Activated effector memory CD4-positive, alpha-beta T cell treated with Interleukin-2 at 50 U/mL for 16 hours (primary cell): ENCODE data around the gene PSAP.
"Not testable (repeated sequence)": the region's sequence is repeated elsewhere in the genome, so short reads cannot be mapped to it uniquely, and the experiment has no call there.

ENCODE experiments used
- DNase-seq: peaks from one replicate; pipeline ENCODE4 v3.0.0-alpha.2; 2020

PSAP gene

DNA sequence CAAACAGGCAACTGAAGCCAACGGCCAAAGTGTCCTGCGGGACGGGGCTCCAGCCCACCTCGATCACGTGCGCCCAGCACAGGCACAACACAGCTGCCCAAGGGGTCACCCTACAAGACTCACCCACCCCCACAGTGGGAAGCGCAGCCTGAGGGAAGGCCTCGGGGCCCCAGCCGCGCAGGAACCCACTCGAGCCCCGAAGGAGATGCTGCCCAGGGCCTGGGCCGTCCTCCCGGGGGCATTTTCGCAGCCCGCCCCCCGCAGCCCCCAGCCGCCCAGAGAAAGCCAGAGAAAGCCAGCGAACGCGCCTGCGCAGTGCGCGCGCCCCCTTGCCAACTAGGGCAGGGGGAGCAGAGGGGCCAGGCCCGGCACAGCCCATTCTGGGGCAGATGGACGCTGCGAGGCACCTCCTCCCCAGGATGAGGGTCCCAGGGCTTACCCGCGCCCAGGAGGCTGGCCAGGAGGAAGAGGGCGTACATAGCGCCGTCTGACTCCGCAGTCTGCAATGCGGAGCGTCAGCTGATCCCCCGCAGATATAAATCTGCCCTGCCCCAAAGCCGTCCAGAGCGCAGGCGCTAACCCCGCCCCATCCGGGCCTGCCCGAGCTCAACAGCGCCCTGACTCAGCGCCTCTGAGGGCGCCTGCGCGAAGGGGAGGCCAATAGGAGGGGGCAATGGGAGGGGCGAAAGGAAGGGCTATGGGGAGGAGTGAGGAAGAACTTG is at the start of gene PSAP:
TSS of gene PSAP (minus strand) at position 509 of the 722 bp plus-strand sequence. CDS start at position 479, 30 bp downstream.
- DNase-seq: peak; percentile 98

DNA sequence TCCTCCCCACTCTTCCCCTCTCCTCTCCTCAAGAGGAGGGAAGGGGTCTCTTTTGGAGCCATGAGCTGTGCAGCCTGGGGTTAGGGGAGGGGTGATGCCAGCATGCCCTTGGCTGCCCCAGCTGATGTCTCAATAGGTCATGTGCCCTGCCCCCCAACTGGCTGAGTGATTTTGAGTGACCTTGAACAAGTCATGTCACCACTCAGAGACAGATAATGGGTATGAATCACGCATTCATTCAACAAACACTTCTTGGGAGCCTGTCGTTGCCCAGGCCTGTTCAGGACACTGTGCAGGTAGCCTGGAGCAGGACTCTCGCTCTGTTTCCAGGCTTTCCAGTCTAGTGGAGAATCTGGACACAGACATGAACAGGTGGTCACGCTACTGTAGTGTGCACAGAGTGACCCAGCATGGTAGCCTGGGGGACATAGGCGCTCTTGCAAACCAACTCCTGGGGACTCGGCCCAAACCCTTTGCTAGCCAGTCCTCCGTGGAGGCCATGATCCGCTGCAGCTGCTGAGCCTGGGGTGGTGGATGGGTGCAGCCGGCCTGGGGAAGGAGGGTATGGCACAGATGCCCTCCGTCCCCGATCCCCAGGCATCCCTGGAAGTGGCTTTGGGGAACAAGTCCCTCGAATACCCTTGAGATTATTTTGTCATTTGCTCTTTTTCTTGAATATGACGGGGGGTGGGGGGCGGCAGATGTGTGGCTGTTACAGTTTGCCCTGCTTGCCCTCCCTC is 49.6 kb upstream of the PSAP start:
- DNase-seq: no peak

DNA sequence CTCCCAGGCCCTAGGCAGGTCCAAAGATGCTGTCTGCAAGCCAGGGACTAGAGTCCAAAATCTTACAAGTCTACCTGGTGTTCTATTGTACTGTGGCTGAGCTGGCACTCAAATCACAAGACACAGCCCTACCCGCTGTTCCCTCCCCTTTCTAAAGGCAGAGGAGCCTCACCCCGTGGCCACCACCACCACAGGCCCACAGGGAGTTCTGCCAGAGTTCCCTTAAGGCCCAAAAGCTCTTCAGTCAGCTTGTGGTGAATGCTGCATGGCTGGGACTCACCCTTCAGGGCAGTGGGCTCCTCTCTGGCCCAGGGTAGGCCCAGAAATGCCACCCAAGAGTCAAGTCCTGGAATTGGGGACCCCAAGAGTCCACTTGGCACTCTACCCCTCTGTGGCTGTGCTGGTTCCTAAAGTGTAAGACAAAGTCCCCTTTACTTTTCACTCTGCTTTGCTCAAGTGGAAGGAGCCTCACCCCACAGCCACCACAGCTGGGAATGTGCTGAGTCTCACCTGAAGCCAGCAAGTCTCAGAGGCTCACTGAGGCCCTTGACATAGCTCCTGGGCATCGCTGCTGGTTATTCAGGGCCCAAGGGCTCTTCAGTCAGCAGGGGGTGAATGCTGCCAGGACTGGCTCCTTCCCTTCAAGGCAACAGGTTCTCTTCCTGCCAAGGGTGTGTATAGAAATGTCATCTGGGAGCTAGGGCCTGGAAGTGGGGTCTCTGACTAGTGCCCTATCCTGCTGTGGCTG is 48.8 kb upstream of the PSAP start:
- DNase-seq: no peak

DNA sequence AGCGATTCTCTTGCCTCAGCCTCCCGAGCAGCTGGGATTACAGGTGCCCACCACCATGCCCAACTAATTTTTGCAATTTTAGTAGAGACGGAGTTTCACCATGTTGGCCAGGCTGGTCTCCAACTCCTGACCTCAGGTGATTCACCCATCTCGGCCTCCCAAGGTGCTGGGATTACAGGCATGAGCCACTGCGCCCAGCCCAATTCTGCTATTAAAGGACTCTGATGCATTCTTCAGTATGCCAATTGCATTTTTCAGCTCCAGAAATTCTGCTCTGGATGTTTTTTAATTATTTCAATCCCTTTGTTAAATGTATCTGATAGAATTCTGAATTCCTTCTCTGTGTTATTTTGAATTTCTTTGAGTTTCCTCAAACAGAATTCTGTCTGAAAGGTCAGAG is 47.3 kb upstream of the PSAP start:
- not testable (repeated sequence) for DNase-seq

DNA sequence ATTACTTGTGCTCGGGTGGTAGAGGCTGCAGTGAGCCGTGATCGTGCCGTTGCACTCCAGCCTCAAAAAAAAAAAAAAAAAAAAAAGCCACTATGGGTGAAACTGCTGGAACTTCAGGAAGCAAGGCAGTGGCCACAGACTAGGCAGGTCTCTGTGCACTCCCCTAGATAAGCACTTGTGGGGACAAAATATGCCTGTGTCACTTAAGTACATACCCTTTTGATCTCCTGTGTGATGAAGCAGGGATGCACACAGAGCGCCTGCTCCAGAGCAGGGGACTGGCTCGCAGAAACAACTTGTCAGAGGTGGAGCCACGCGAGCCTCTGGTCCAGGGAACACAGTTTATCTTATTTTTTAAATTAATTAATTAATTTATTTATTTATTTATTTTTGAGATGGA is 42.9 kb upstream of the PSAP start:
- no peak for DNase-seq

DNA sequence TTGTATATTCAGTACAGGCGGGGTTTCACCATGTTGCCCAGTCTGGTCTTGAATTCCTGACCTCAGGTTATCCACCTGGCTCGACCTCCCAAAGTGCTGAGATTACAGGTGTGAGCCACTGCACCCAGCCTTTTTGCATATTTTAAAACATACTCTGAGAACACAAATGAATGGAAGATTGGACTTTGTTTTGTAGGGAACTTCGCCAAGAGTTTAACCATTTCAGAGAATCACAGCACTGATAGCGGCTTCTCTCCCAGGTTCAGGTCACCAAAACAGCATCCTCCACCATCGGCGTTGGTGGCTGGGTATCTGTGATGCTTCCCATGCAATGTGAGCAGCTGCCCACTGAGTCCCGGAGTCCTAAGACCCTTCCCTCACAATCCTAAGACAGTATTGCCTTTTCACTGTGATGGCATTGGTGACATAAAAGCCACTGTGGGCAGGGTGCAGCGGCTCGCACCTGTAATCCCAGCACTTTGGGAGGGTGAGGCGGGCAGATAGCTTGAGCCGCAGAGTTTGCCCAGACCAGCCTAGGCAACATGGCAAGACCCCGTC is 42.3 kb upstream of the PSAP start:
- no peak for DNase-seq

DNA sequence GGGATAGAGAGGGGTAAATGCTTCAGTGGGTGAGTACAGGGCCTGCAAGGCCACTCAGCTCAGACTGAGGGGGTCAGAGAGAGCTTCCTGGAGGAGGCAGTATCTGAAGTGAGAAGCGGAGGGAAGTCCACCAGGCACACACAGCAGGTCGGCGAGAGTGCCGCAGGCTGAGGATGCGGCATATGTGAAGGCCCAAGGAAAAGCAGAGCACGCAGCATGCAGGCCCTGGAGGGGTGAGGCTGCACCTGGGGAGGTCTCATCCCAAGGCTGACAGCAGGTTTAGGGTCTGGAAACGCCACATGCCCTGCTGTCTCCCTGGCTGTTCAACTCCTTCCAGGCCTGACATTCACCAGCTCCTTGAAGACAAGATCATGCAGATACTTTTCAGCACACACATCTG is 40.4 kb upstream of the PSAP start:
- no peak for DNase-seq

DNA sequence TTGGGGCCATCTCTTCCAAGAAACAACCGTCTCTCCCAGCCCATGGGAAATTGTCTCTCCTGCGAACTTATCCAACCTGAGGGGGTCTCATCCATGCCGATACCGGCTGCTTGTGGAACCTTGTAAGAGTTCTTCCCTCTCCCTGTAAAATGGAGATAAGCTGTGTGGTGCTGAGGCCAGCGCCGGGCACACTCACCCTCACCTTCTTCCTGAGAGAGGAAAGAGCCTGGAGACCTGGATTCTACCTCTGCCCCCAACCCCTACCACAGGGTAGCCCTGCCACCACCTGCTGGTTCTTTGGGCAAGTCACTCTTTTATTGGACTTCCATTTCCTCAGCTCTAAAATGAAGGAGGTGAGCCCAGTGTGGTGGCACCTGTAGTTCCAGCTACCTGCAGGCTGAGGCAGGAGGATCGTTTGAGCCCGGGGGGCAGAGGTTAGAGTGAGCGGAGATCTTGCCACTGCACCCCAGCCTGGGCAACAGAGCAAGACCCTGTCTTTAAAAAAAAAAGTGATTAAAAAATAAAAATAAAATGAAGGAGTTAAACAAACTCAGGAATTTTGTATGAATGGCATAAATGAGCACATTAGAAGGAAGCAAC is 38.4 kb upstream of the PSAP start:
- no peak for DNase-seq

DNA sequence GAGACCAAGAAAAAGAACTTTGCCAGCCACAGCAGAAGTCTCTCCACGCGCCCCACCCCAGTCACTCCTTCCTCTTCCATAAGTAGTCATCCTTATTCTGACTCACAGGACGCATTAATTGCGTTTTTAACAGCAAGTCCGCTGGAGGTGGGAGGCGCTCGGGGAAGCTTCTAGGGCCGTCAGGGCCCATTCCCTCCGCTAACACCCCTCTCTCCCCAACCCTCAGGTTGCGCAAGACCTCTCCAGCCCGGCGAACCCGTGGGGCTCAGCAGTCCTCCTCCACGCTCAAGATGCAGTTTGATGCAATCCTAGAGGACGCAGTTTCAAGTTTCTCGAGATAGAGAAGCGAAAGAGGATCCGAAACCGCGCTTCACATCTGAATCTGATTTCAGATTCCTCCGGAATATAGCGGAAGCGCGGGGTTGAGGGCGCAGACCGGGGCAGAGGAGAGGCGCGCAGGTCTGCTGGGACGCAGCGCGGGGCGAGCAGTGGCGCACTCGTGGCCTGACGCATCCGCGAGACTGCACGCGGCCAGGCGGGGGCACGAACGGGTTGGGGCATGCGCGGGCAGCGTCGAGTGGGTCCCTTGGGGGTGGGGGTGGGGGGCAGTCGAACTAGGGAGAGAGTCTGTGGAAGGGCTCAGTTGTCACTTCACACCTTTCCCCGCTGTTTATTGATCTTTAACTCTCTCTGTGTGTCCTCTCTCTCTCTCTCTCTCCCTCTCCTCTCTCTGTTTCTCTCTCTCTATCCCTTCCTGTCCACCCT is 37.8 kb upstream of the PSAP start:
- DNase-seq: peak; percentile 14

DNA sequence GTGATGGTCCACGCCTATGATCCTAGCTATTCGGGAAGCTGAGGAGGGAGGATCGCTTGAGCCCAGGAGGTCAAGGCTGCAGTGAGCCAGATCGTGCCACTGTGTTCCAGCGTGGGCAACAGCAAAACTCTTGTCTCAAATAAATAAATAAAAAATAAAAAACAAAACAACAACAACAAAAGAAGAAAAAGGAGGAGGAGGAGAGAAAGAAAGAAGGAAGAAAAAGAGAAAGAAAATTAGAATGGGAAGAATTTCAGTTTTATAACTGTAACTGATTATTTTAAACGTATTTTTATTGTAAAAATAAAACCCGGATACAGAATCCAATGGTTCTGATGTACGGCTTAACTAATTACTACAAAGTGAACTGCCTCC is 37.2 kb upstream of the PSAP start:
- no peak for DNase-seq

DNA sequence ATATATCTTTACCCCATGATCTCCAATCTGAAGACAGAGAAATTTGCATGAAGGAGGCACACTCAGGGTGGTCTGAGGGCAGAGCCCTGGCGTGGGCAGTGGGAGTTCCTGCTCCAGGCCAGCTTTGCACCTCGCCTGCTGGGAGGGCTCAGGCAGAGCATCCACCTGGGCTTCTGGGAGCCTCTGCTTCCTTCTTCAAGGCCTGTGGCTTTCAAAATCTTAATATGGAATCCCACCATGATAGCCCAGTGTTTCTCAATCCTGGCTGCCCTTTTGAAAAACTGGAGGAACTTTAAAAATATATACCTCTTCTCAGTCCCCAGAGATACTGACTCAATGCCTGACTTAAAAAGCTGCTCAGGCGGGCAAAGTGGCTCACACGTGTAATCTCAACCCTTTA is 36.7 kb upstream of the PSAP start:
- no peak for DNase-seq

DNA sequence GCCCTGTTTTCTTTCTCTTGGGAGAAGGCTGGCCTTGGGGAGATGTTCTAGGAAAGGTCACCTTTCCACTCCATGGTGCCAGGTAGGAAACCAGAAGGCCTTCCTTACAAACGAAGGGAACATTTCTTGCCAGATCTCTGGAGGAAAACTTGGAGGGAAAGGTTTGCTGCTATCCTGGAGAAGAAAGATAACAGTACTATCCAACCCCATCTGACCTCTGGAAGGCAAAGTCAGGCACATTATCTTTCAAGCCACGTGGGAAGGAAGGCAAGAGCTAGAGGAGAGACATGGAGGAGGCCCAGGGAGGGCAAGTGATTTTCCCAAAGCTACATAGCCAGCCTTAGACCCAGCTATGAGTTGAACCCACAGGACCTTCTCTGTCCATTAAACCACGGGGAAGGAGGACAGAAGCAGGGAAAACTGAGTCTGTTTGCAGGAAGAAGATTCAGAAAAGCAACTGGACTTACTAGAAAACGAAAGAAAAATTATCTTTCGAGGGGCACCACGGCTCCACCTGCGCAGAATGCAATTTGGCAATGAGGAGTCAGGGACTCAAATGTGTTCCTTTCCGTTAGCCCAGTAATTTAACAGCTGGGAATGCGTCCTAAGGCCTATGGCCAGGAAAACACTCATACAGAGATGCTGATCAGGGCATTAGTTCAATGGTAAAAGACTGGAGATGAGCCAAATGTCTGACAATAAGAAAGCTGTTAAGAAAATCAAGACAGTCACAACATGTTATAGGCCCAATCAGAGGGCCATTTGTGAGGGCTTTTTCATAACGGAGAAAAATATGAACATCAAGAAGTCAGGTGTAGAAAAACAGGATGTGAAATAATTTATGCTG is 32.0 kb upstream of the PSAP start:
- DNase-seq: no peak

DNA sequence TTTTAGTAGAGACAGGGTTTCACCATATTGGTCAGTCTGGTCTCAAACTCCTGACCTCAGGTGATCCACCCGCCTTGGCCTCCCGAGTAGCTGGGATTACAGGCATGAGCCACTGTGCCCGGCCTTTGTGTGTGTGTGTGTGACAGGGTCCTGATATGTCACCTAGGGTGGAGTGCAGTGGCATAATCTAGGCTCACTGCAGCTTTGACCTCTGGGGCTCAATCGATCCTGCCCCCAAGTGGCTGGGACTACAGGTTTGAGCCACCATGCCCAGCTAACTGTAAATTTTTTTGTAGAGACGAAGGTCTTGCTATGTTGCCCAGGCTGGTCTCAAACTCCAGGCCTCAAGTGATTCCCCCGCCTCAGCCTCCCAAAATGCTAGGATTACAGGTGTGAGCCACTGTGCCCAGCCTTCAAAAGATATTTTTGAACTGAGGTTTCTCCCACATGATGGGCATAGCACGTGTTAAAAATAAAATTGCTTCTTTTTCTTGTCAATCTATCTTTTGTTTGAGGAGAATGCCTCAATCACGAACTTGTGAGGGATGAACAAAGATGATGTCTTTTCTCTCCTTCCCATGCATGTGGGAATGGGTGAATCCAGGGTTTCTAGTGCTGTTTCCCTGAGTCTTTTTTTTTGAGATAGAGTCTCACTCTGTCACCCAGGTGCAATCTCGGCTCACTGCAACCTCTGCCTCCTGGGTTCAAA is 30.8 kb upstream of the PSAP start:
- no peak for DNase-seq

DNA sequence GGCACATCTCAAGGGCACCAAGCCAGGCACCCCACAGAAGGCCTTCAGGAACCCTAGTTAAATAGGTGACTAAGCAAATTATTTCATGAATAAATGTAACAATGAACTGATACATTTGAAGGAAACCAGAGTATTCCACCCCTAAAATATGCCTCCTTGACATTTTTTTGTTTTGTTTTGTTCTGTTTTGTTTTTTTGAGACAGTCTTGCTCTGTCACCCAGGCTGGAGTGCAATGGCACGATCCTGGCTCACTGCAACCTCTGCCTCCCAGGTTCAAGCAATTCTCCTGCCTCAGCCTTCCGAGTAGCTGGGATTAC is 30.2 kb upstream of the PSAP start:
- DNase-seq: not testable (repeated sequence)

DNA sequence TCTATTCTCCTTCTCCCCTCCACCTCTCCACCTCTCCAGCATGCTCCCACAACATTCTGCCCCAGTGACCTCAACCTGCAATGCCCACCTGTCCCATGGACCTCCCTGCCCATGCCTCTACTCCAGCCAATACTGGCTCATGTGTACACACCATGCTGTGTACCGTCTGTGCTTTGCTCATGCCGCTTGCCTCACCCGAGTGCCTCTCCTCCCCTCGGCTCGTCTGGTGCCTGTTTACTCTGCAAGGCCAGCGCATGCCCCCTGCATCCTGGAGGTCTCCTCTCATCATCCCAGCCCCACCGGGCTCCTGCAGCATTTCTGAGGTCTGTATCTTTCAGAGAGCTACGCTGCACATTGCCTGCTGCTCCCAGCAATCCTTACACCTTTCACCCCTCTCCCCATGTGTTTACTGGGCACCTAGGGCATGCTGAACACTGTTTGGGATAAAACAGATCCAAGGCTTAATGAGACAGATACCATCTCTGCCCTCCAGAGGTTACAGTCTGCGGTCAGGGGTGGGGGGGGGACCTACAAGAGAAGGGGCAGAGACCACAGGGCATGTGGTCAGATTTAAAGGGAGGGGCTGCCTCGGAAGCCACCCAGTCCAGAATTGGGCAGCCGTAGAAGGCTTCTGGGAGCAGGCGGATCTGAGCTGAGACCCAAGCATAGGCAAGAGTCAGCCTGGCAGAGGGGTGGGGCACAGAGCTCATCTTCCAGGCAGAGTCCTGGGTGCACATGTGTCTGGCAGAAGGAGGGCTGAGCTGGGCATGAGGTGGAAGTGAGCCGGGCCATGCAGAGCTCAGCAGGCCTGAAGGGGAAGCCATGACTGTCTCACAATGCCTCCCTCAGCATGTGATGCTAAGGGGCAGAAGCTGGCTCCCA is 29.6 kb upstream of the PSAP start:
- DNase-seq: no peak

DNA sequence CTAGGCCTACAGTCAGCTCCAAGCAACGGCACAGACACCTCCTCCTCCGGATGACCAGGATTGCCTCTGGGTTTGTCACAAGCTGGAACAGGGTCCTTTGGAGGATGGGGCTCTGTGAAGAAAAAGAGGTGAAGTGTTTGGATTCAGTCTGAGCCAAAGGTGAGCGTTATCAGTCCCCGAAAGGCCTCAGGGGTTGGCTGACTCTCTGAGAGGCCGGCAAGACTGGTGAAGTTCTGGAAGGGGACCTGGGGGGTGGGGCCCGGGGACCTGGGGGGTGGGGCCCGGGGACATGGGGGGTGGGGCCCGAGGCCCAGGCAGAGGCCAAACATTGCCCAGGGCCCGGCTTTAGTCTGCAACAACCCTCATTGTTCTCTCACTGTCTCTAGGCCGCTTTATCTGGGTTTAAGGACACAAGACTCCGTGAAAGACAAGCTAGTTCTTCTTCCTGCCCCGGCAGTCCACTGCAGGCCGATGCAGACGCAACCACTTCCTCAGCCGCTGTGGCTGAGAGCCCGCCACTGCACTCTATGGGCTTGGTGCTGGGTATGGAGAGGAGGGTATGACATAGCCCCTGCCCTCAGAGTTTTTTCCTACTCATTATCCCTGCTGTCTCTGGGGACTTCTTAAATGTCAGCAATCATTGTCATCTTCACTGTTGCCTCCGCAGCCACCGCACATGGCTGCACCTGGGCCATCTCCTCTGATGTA is 27.4 kb upstream of the PSAP start:
- DNase-seq: peak; percentile 5

DNA sequence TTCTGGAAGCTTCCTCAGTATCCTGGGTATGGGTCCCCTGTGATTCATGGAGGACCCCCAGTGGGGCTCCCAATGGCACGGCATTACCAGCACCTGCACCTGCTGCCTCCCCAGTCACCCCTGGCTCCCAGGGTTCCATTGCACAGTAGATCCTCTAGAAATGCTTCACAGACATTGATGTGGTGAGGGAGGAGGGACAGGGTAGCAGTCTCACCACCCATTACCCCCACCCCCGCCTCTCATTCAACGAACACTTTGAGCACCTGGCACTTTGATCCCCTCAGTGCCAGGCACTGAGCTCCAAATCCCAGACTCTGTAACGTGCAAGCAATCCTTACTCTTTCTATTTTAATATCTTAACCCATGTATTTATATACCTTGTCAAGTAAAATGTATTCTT is 26.8 kb upstream of the PSAP start:
- DNase-seq: no peak

DNA sequence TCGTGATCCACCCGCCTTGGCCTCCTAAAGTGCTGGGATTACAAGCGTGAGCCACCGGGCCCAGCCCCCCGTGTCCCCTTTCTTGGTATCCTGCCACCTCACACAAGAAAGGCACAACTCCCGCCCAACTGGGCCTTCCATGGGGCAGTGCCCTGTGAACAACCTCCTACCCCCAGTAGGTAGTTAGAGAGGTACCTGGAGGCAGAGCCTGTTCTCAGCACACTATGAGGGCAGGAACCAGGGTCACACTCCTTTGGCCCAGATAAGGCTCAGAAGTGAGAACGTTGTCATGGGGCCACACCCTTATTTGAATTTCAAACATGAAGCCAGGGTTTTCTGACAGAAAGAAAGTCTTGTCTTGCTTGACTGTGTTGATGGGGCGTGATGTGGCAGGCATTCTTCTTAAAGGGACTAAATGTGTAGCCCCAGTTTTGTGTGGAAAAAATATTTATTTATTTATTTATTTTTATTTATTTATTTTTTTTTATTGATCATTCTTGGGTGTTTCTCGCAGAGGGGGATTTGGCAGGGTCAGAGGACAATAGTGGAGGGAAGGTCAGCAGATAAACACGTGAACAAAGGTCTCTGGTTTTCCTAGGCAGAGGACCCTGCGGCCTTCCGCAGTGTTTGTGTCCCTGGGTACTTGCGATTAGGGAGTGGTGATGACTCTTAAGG is 23.8 kb upstream of the PSAP start:
- not testable (repeated sequence) for DNase-seq
